K562 (cell line): ENCODE results near the gene ST8SIA1. TPM values are rescaled to one million over a fixed set of nuclear protein-coding genes. Genes with fewer than 3 reads are reported as not detected.

Experiments
- ATAC-seq: fragments of 200-7000 bp; cut with Tn5 transposase; 3 replicates; pipeline ENCODE4 v1.9.1; 2020; ENCODE audit warnings: moderate library complexity
- BruUV-seq: library from RNA; stranded (reverse); fragments of 400-500 nt; replicated peaks from 2 replicates; lab custom pipeline; 2021; lab: Mats Ljungman, UMichigan
- CTCF ChIA-PET: fragments of 300-600 bp; formaldehyde crosslinking; extraction: SDS; loops from one replicate; lab custom pipeline; 2021; ENCODE audit warnings: low intra/inter-chr PET ratio; lab: Yijun Ruan, JAX
- POLR2A ChIA-PET: fragments of 300-600, 350-650 bp; sonication (Branson Sonifier 250); formaldehyde crosslinking; extraction: SDS; loops from one replicate; lab custom pipeline; 2021; ENCODE audit warnings: antibody characterized with exemption, inconsistent platforms; lab: Yijun Ruan, JAX
- DNase-seq, 4 experiments: peaks; one replicate each; pipeline versions ENCODE4 v3.0.0 to v3.0.0-alpha.2; 2011 to 2018; ENCODE audit warnings: low spot score in 3 of 4, mixed read lengths in 3 of 4; ENCODE audit errors: extremely low read depth in 1 of 4
- FAIRE-seq: peaks from 2 replicates; lab custom pipeline; 2011; peaks lifted over from hg19 to GRCh38; lab: Jason Lieb, UNC
- H2AFZ ChIP-seq: 2 replicates; pipeline ENCODE4 v1.6.0; 2011; ENCODE audit warnings: low read depth, low read length, control low read depth, inconsistent platforms
- H3K27ac ChIP-seq: fragments of 200-600 bp; 3 replicates; pipeline ENCODE4 v1.8.0; 2011; ENCODE audit warnings: low read depth, mild to moderate bottlenecking, control low read depth, inconsistent platforms, low read length, moderate library complexity, mixed read lengths; ENCODE audit errors: extremely low read depth
- H3K27me3 ChIP-seq, 2 experiments: fragments of 300-600 bp in 1 of 2; 2 replicates in 1 of 2; 3 replicates in 1 of 2; pipeline versions ENCODE4 v1.6.0 to v1.8.0; 2011; ENCODE audit warnings: inconsistent platforms in 2 of 2, low read length in 2 of 2, mild to moderate bottlenecking in 1 of 2, mixed read lengths in 1 of 2, moderate library complexity in 1 of 2; ENCODE audit not compliant: control insufficient read depth in 2 of 2, insufficient read depth in 2 of 2
- H3K36me3 ChIP-seq: fragments of 300-600 bp; 3 replicates; pipeline ENCODE4 v1.8.0; 2011; ENCODE audit warnings: mild to moderate bottlenecking, low read length, inconsistent platforms; ENCODE audit not compliant: control insufficient read depth, insufficient read depth
- H3K4me1 ChIP-seq, 2 experiments: fragments of 200-600 bp in 1 of 2; replicated peaks in 1 of 2; 2 replicates in 1 of 2; 3 replicates in 1 of 2; pipeline versions ENCODE4 v1.5.1 to v1.8.0; 2011; ENCODE audit warnings: inconsistent platforms in 2 of 2, low read length in 2 of 2, mild to moderate bottlenecking in 1 of 2, mixed read lengths in 1 of 2, moderate library complexity in 1 of 2; ENCODE audit not compliant: control insufficient read depth in 2 of 2, insufficient read depth in 2 of 2
- H3K4me2 ChIP-seq: 2 replicates; pipeline ENCODE4 v1.6.1; 2011; ENCODE audit warnings: low read length, control low read depth, inconsistent platforms, mixed read lengths; ENCODE audit not compliant: insufficient read depth
- H3K4me3 ChIP-seq: fragments of 200-600 bp; sonication (generic), shearing (Covaris generic); 2 replicates; pipeline ENCODE4 v1.5.1; 2016; ENCODE audit warnings: control low read depth, inconsistent platforms
- H3K79me2 ChIP-seq: fragments of 200-600 bp; 3 replicates; pipeline ENCODE4 v1.8.0; 2011; ENCODE audit warnings: low read length, inconsistent platforms; ENCODE audit not compliant: control insufficient read depth, insufficient read depth
- H3K9ac ChIP-seq, 2 experiments: 2 replicates each; pipeline versions ENCODE4 v1.6.0 to v1.6.1; 2011; ENCODE audit warnings: low read depth in 2 of 2, low read length in 2 of 2, control low read depth in 1 of 2, inconsistent platforms in 1 of 2, mild to moderate bottlenecking in 1 of 2, mixed read lengths in 1 of 2; ENCODE audit not compliant: insufficient read depth in 1 of 2
- H3K9me1 ChIP-seq: one replicate; pipeline ENCODE4 v1.6.0; 2011; ENCODE audit warnings: inconsistent platforms, mild to moderate bottlenecking, low read length, moderate library complexity; ENCODE audit not compliant: control insufficient read depth, insufficient read depth
- H3K9me3 ChIP-seq: replicated peaks from 2 replicates; pipeline ENCODE4 v1.5.1; 2011; ENCODE audit warnings: low read depth, low read length, inconsistent platforms; ENCODE audit not compliant: control insufficient read depth, insufficient read depth
- H4K20me1 ChIP-seq: replicated peaks from 2 replicates; pipeline ENCODE4 v1.6.1; 2011; ENCODE audit warnings: low read length, inconsistent platforms, mixed read lengths; ENCODE audit not compliant: control insufficient read depth, insufficient read depth
- EWSR1 ChIP-seq: fragments of 450-650 bp; IDR thresholded peaks from 2 replicates; pipeline ENCODE4 v1.6.1; 2018; ENCODE audit warnings: borderline replicate concordance, mild to moderate bottlenecking, low read depth, moderate library complexity; ENCODE audit not compliant: partially characterized antibody
- MEIS2 ChIP-seq: fragments of 450-650 bp; IDR thresholded peaks from 2 replicates; pipeline ENCODE4 v1.6.1; 2014; ENCODE audit warnings: mild to moderate bottlenecking; ENCODE audit not compliant: partially characterized antibody
- PBX2 ChIP-seq, 2 experiments: IDR thresholded peaks in 1 of 2; conservative IDR thresholded peaks in 1 of 2; 2 replicates each; pipeline ENCODE4 v1.6.1; 2016; ENCODE audit warnings: low read depth in 2 of 2, mild to moderate bottlenecking in 1 of 2, missing compliant biosample characterization in 1 of 2, missing genetic modification characterization in 1 of 2, moderate library complexity in 1 of 2
- PCBP2 ChIP-seq: fragments of 200-400 bp; formaldehyde crosslinking; IDR thresholded peaks from 2 replicates; pipeline ENCODE4 v1.6.1; 2018; ENCODE audit warnings: low read length, low read depth, mild to moderate bottlenecking, moderate library complexity; ENCODE audit not compliant: poor library complexity, severe bottlenecking
- SAFB2 ChIP-seq: fragments of 200-400 bp; formaldehyde crosslinking; IDR thresholded peaks from 2 replicates; pipeline ENCODE4 v1.6.1; 2018; ENCODE audit warnings: borderline replicate concordance, low read length, low read depth, moderate library complexity; ENCODE audit not compliant: severe bottlenecking
- SAP30 ChIP-seq: fragments of 200-600 bp; sonication (generic); IDR thresholded peaks from 2 replicates; pipeline ENCODE4 v1.6.1; 2012; ENCODE audit warnings: borderline replicate concordance, low read depth, mild to moderate bottlenecking, moderate library complexity, low read length, control low read depth, inconsistent platforms; ENCODE audit not compliant: insufficient read depth, poor library complexity, severe bottlenecking
- SPI1 ChIP-seq: IDR thresholded peaks from 2 replicates; pipeline ENCODE4 v1.6.1; 2011; ENCODE audit warnings: low read depth, low read length, control low read depth, borderline replicate concordance
- ZNF197 ChIP-seq: fragments of 200-800 bp; sonication (Bioruptor generic); IDR thresholded peaks from 2 replicates; pipeline ENCODE4 v1.6.1; 2016; ENCODE audit warnings: low read depth, missing genetic modification characterization, missing compliant biosample characterization
- ZNF354B ChIP-seq: fragments of 250-450 bp; sonication (Bioruptor Pico); IDR thresholded peaks from 2 replicates; pipeline ENCODE4 v1.4.0; 2020
- WGBS: fragments of 100-300 bp; shearing (Covaris generic); methylation state at CpG from one replicate; pipeline ENCODE4 v1.1.6; 2016; ENCODE audit warnings: low coverage, mixed read lengths; ENCODE audit not compliant: insufficient coverage; ENCODE audit errors: missing lambda C conversion rate; 5-methylcytosine and 5-hydroxymethylcytosine counted together
- in situ Hi-C: fragments of 300-500 bp; cut with MboI; formaldehyde crosslinking; loops from 4 replicates; pipeline ENCODE4 v1.15.0; 2018; ENCODE audit warnings: inconsistent platforms, mixed read lengths
- intact Hi-C: fragments of 100-400 bp; cut with micrococcal nuclease; formaldehyde crosslinking; loops from 2 replicates; pipeline ENCODE4 v1.14.2; 2022
- polyA plus RNA-seq, 8 experiments: library from polyadenylated mRNA; depleted of rRNA in 4 of 8; stranded (reverse) in 5 of 8; unstranded in 3 of 8; fragments of >200 nt; fragmentation: Nextera tagmentation in 2 of 8; fragmentation: Illumina TruSeq in 1 of 8; extraction: Ambion mirVana in 2 of 8; extraction: Trizol in 1 of 8; gene quantifications; 2 replicates each; pipeline versions ENCODE4 v1.2.1 to v1.2.3, GENCODE V29; 2011 to 2014; ENCODE audit warnings: inconsistent platforms in 1 of 8, missing spikeins in 1 of 8
- total RNA-seq, 7 experiments: library from RNA; depleted of rRNA in 6 of 7; stranded (reverse); fragments of >200 nt in 6 of 7; fragmentation: Illumina TruSeq in 2 of 7; extraction: Trizol in 2 of 7; gene quantifications; 2 replicates each; pipeline versions ENCODE4 v1.2.1 to v1.2.3, GENCODE V29; 2011 to 2021; ENCODE audit warnings: low replicate concordance in 1 of 7
- TF ChIP-seq, protein P1 (sequence below): fragments of 450-650 bp; IDR thresholded peaks from 2 replicates; pipeline ENCODE4 v1.6.1; 2016

Gene ST8SIA1
- total and polyA plus RNA-seq, 9 of the 15 experiments (the other 6 are each of a cell fraction or from before 2014, with no cell fraction given), result 0.86 to 26.3 (median 4.3) TPM

DNA sequence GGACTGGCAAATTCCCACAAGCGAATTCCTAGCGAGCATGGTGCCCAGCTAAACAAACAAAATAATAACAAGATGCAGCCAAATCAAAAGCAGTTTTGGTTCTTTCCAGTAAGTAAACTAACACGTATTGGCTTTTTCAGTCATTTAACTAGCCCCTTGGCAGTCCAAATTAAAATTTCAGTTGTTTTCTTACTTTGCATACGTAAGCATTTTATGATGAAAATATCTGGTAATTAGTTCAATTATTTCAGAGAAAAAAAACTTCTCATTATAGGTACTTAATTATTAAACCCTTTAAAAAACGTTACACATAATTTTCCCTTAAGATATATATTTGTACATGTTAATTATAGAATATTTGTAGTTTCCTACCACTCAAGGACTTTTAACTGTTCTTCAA is 70.1 kb downstream of the ST8SIA1 start (continued):
- TF ChIP-seq SAFB2 (no peak), ZNF354B (no peak), EWSR1 (no peak)

DNA sequence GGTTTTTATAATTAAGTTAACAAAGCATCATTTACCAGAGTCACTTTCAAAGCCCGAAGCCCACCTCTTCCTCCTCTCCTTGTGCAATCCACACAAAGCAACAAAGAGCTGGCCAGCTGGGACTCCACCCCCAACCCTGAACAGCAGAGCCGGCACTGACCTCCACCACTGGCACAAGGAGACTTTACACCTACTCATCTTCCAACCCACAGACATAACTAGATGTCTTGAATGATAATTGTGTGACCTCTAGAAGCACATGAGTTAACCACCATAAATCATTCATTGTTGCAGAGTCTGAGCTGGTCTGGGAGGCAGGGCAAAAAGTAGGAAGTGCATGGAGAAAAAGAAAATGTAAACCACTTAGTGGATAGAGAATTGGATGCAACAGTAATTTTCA is 72.2 kb downstream of the ST8SIA1 start:
- Histone ChIP-seq H3K9me1 (no peaks in the 10 kb centered on the region), H3K79me2 (no peaks in the 10 kb centered on the region), H3K9me3 (no peaks in the 10 kb centered on the region), H3K4me1 (no peaks in the 10 kb centered on the region), H3K27me3 (no peaks in the 10 kb centered on the region; a peak in 1 of 5 replicates), H3K4me2 (no peak overlapping the region), H3K9ac (no peak overlapping the region), H4K20me1 (no peaks in the 10 kb centered on the region), H3K36me3 (no peaks in the 10 kb centered on the region), H3K27ac (no peak overlapping the region), H2AFZ (no peak overlapping the region), H3K4me3 (no peak overlapping the region)
- DNase-seq (peak in 1 of 4 experiments; percentile 1), ATAC-seq (no peak), FAIRE-seq (no peak)
- TF ChIP-seq, protein P1, sequence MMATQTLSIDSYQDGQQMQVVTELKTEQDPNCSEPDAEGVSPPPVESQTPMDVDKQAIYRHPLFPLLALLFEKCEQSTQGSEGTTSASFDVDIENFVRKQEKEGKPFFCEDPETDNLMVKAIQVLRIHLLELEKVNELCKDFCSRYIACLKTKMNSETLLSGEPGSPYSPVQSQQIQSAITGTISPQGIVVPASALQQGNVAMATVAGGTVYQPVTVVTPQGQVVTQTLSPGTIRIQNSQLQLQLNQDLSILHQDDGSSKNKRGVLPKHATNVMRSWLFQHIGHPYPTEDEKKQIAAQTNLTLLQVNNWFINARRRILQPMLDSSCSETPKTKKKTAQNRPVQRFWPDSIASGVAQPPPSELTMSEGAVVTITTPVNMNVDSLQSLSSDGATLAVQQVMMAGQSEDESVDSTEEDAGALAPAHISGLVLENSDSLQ, result peak; percentile 67; the same call in 1 of the 2 replicates
- TF ChIP-seq PBX2 (CRISPR knock-in tag; IDR thresholded peaks at IDR 0.05; ENCODE audit: low read depth) (no peak), PBX2 (tag; conservative IDR thresholded peaks at IDR 0.05; ENCODE audit: low read depth) (peak; percentile 72), MEIS2 (peak; percentile 74), ZNF197 (CRISPR knock-in tag) (no peak), SAP30 (no peak), PCBP2 (no peak), SPI1 (peak; percentile 43; the same call in 1 of the 2 replicates)
- intact Hi-C loops (no loop called here), in situ Hi-C loops (no loop called here)
- ChIA-PET POLR2A (interaction anchor here (0.8 kb wide), 1 partner anchor 57 kb away, joined by 3 read pairs; no protein-coding TSS in a partner anchor), CTCF (no interaction called here)
- no TSS peak for BruUV-seq
- 4% methylated on average over 2 of the region's 2 CpGs for WGBS
